Activated T-cell treated with anti-CD3 and anti-CD28 coated beads, Interleukin-2, amount 50 U/mL, for 24 hours (primary cell): ENCODE data around the gene SPC24.

Experiments used
- DNase-seq: peaks from one replicate; pipeline ENCODE4 v3.0.0-alpha.2; 2020
- H3K27ac Mint-ChIP-seq: 2 replicates; pipeline ENCODE4 v1.8.0; 2020; ENCODE audit warnings: mild to moderate bottlenecking, mixed read lengths
- H3K27me3 Mint-ChIP-seq: 2 replicates; pipeline ENCODE4 v1.8.0; 2020; ENCODE audit warnings: mixed read lengths
- H3K36me3 Mint-ChIP-seq: 2 replicates; pipeline ENCODE4 v1.8.0; 2020; ENCODE audit warnings: low read depth, mixed read lengths
- H3K4me1 Mint-ChIP-seq: 2 replicates; pipeline ENCODE4 v1.8.0; 2020; ENCODE audit warnings: low read depth, mixed read lengths
- H3K4me3 Mint-ChIP-seq: 2 replicates; pipeline ENCODE4 v1.8.0; 2020; ENCODE audit warnings: mild to moderate bottlenecking, moderate library complexity, mixed read lengths
- H3K9me3 Mint-ChIP-seq: 2 replicates; pipeline ENCODE4 v1.8.0; 2020; ENCODE audit warnings: mixed read lengths

Gene SPC24

DNA sequence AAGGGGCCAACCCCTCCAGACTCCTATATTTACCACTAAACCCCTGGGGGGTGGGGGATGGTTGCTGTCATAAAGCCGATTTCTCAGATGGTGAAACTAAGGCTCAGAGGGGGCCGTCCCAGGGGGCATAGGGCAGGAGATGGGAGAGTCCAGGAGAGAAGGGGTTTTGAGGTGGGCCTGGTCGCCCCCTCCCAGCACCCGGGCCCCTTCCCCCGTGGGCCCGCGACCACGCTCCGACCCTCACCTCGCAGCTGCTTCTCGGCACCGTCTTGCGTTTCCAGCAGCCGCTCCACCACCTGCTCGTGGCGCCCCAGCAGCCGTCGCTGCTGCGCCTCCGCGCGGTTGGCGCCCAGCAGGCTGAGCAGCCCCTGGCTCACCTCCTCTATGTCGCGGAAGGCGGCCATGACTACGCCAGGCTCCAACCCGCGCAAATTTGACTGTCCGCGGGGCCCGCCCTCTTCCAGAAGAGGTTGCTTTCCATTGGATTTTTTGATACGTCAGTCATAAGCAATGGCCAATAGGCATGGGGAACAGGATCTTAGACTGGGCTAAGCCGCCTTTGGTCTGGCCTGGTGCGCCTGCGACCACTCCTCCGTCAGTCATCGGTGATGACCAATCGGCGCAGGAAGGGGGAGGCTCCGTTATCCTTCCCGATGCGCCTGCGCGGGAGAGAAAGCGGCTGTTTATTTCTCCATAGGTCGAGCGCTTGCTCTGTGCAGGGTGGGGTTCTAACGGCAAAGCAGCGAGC, at the start of gene SPC24:
Gene SPC24, minus strand, starts transcription at position 410 of the 748 bp plus-strand sequence. Its CDS starts 6 bp downstream, at position 404.
- H3K4me1 Mint-ChIP-seq: peaks cover 11% of the 10 kb centered on the region
- peak; percentile 92 for DNase-seq
- no peaks in the 10 kb centered on the region for H3K27me3 Mint-ChIP-seq
- H3K27ac Mint-ChIP-seq: peak within 1 kb of the TSS; percentile 90
- peak within 1 kb of the TSS; percentile 82 for H3K4me3 Mint-ChIP-seq
- peaks cover 3% of the 10 kb centered on the region for H3K9me3 Mint-ChIP-seq
- H3K36me3 Mint-ChIP-seq: peaks cover 26% of the 10 kb centered on the region

- H3K27ac Mint-ChIP-seq: no peak overlapping the region
- H3K36me3 Mint-ChIP-seq: no peaks in the 10 kb centered on the region
These were observed 49.4 kb upstream of the SPC24 start for GRCh38 chr19:11204943-11205349.

DNA sequence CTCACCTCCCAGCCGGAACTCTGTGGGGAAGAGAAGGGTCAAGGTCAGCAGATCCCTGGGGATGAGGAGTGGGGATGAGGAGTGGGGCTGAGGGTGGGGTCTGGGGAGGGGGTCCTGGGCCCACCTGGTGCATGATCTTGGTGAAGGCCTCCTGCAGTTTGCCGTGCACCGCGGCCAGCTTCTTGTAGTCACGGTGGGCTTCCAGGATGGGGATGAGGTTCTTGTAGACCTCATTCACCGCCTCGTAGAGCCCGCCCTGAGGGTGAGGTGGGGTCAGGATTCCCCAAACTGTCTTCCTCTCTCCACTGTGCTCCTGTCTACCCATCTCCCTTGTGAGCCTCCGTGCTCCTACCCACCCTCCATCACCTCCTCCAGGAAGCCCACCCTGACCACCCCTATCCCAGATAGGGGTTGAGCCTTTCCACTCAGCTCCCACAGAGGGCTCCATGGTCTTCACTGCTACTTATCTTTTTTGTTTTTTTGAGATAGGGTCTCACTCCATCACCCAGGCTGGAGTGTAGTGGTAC, 48.6 kb upstream of the SPC24 start:
- no peak overlapping the region for H3K4me3 Mint-ChIP-seq
- no peak overlapping the region for H3K27ac Mint-ChIP-seq
- DNase-seq: no peak
- peaks cover 12% of the 10 kb centered on the region for H3K27me3 Mint-ChIP-seq
- no peaks in the 10 kb centered on the region for H3K9me3 Mint-ChIP-seq
- no peaks in the 10 kb centered on the region for H3K4me1 Mint-ChIP-seq
- no peaks in the 10 kb centered on the region for H3K36me3 Mint-ChIP-seq

More at GRCh38 chr19:11204943-11205349, 49.4 kb upstream of the SPC24 start:
- Mint-ChIP-seq H3K9me3 (no peaks in the 10 kb centered on the region), H3K27me3 (peaks cover 12% of the 10 kb centered on the region), H3K4me1 (no peaks in the 10 kb centered on the region), H3K4me3 (no peak overlapping the region)
- no peak for DNase-seq

DNA sequence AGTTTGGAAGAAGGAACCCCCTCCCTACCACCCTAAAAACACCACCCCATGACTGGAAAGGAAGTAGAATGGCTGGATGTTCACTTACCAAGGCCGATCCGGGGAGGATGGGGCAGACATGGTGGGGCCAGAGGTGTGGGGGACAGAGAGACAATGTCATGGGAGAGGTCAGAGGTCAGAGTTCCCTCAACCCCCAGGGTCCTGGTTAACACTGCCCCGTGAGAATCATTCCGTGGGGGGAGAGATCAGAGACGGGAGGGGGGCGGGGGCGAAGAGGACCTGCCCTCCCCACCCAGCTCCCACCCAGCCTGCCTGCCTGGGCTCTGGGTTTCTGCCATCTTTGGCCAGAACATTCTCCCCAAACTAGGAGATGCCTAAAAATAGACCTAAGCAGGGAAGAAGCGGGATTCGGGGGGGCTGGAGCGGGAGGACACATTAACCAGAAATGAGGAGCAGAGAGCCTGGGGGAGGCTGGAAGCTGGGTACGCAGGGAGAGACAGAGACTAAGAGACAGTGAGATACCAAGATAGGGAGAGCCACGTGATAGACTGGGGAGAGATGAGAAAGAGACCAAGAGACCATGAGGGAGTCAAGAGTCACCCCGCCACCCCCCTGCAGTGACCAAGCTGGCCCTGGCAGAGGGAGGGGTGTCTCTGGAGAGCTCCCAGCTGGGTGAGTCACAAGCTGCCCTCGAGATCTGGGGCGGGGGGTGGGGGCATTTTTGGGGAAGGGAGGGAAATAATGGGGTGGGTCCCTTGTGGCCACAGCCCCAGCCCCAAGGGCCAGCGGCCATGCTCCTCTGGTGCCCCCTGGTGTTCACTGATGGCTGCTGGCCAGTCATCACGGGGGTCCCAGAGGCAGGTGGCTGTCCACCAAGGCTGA, 47.9 kb upstream of the SPC24 start:
- H3K4me3 Mint-ChIP-seq: no peak overlapping the region
- no peak overlapping the region for H3K27ac Mint-ChIP-seq
- H3K36me3 Mint-ChIP-seq: no peaks in the 10 kb centered on the region
- no peaks in the 10 kb centered on the region for H3K4me1 Mint-ChIP-seq
- DNase-seq: peak; percentile 56
- peaks cover 12% of the 10 kb centered on the region for H3K27me3 Mint-ChIP-seq
- no peaks in the 10 kb centered on the region for H3K9me3 Mint-ChIP-seq

- Mint-ChIP-seq H3K27me3 (peaks cover 14% of the 10 kb centered on the region), H3K36me3 (no peaks in the 10 kb centered on the region), H3K4me3 (no peak overlapping the region), H3K9me3 (no peaks in the 10 kb centered on the region), H3K27ac (no peak overlapping the region), H3K4me1 (peaks cover 2% of the 10 kb centered on the region)
- no peak for DNase-seq
These were observed 47.1 kb upstream of the SPC24 start for GRCh38 chr19:11202488-11203193.

GRCh38 chr19:11201791-11202190, 46.2 kb upstream of the SPC24 start:
- peaks cover 4% of the 10 kb centered on the region for H3K4me1 Mint-ChIP-seq
- peaks cover 14% of the 10 kb centered on the region for H3K27me3 Mint-ChIP-seq
- no peak overlapping the region for H3K4me3 Mint-ChIP-seq
- no peak overlapping the region for H3K27ac Mint-ChIP-seq
- H3K36me3 Mint-ChIP-seq: no peaks in the 10 kb centered on the region
- H3K9me3 Mint-ChIP-seq: no peaks in the 10 kb centered on the region
- no peak for DNase-seq

GRCh38 chr19:11200931-11201330, 45.3 kb upstream of the SPC24 start:
- Mint-ChIP-seq H3K4me3 (no peak overlapping the region), H3K36me3 (no peaks in the 10 kb centered on the region), H3K9me3 (no peaks in the 10 kb centered on the region), H3K27me3 (peaks cover 21% of the 10 kb centered on the region), H3K4me1 (peaks cover 6% of the 10 kb centered on the region), H3K27ac (no peak overlapping the region)
- no peak for DNase-seq

DNA sequence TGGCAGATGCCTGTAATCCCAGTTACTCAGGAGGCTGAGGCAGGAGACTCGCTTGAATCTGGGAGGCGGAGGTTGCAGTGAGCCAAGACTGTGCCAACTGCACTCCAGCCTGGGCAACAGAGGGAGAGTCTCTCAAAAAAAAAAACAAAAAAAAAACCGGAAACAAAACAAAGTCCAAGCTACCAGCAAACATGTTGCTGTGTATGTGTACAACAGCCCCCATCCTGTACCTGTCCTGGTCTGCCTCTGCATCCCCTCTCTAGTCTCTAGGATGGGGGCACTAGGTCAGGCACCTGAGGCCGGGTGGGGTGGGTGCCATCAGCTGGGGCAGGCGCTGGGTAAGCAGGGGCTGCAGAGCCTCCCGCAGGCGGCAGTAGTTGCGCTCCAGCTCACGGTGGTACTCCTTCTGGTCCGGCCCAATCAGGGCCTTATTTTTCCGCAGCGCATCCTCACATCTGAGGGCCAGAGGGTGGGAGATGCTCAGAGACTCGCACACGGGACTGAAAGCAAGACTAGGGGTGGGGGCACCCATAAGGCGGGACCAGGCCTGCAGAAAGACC, 44.5 kb upstream of the SPC24 start:
- no peaks in the 10 kb centered on the region for H3K9me3 Mint-ChIP-seq
- no peak overlapping the region for H3K4me3 Mint-ChIP-seq
- H3K27me3 Mint-ChIP-seq: peaks cover 28% of the 10 kb centered on the region
- H3K4me1 Mint-ChIP-seq: peaks cover 8% of the 10 kb centered on the region
- H3K27ac Mint-ChIP-seq: no peak overlapping the region
- H3K36me3 Mint-ChIP-seq: no peaks in the 10 kb centered on the region
- no peak for DNase-seq

DNA sequence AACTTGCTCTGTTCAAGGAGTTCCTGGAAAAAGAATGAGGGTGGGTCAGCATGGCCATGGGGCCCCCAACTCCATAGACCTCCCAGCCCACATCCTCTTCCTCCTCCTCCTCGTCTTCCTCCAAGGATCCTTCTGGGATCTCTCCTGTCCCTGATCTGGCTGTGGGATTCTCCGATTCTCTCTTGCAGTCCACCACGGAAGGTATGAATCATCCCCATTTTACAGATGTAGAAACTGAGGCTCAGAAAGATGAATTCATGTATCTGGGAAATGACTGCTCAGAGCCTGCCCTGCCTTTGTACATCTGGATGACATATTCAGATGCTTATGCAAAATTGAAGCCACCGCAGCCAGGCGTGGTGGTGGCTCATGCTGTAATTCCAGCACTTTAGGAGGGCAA, 43.9 kb upstream of the SPC24 start:
- H3K27ac Mint-ChIP-seq: no peak overlapping the region
- peaks cover 8% of the 10 kb centered on the region for H3K4me1 Mint-ChIP-seq

GRCh38 chr19:11198769-11199424, 43.3 kb upstream of the SPC24 start:
- Mint-ChIP-seq H3K4me3 (no peak overlapping the region), H3K9me3 (no peaks in the 10 kb centered on the region), H3K27ac (no peak overlapping the region), H3K27me3 (peaks cover 23% of the 10 kb centered on the region), H3K36me3 (no peaks in the 10 kb centered on the region), H3K4me1 (peaks cover 8% of the 10 kb centered on the region)
- DNase-seq: no peak

More for the DNA sequence above, 43.9 kb upstream of the SPC24 start:
- Mint-ChIP-seq H3K36me3 (no peaks in the 10 kb centered on the region), H3K4me3 (no peak overlapping the region), H3K27me3 (peaks cover 28% of the 10 kb centered on the region), H3K9me3 (no peaks in the 10 kb centered on the region)
- no peak for DNase-seq

DNA sequence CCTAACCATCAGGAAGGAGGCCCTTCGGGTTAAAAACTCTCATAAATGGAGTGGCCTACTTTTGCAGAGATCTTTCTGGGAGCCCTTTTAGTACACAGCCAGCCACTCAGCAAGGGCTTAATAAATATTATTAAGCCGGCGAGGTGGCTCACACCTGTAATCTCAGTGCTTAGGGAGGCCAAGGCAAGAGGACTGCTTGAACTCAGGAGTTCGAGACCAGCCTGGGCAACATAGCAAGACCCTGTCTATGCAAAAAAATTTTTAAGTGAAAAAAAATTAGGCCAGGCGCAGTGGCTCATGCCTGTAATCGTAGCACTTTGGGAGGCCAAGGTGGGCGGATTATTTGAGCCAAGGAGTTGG, 42.6 kb upstream of the SPC24 start:
- no peaks in the 10 kb centered on the region for H3K36me3 Mint-ChIP-seq
- no peaks in the 10 kb centered on the region for H3K9me3 Mint-ChIP-seq
- no peak for DNase-seq
- peaks cover 23% of the 10 kb centered on the region for H3K27me3 Mint-ChIP-seq
- peaks cover 8% of the 10 kb centered on the region for H3K4me1 Mint-ChIP-seq
- H3K27ac Mint-ChIP-seq: no peak overlapping the region
- H3K4me3 Mint-ChIP-seq: peak overlapping the region; percentile 69

- Mint-ChIP-seq H3K27ac (no peak within 1 kb of the TSS), H3K9me3 (no peaks in the 10 kb centered on the region), H3K4me3 (peak within 1 kb of the TSS; percentile 69), H3K27me3 (peaks cover 20% of the 10 kb centered on the region), H3K4me1 (peaks cover 8% of the 10 kb centered on the region), H3K36me3 (no peaks in the 10 kb centered on the region)
- peak; percentile 89 for DNase-seq
These were observed 42.0 kb upstream of the SPC24 start, which contains the start of gene KANK2 for GRCh38 chr19:11197291-11198174. TSS of gene KANK2 (minus strand) at chr19:11197545. CDS start at chr19:11194511, 3,034 bp downstream.
